Gastroesophageal sphincter (tissue), 4 donors: ENCODE results near the gene SLC29A3. TPM values are rescaled to one million over a fixed set of nuclear protein-coding genes. Genes with fewer than 3 reads are reported as not detected.
A peak's percentile ranks its signal among the peaks of the same experiment; 100 is the strongest.
"Not testable (repeated sequence)": the region's sequence is repeated elsewhere in the genome, so short reads cannot be mapped to it uniquely, and the experiment has no call there.

Experiments used
- ATAC-seq: fragments of 150-250 bp; one replicate; pipeline ENCODE4 v1.9.1; 2016; ENCODE audit warnings: mild to moderate bottlenecking, moderate library complexity
- H3K27ac ChIP-seq, 4 donors: fragments of 200-600 bp; sonication (generic) in 3 of 4; 1 replicate in 3 of 4; 2 replicates in 1 of 4; pipeline ENCODE4 v1.5.1; 2016 to 2019
- H3K27me3 ChIP-seq: fragments of 200-600 bp; sonication (generic); one replicate; pipeline ENCODE4 v1.5.1; 2019
- H3K36me3 ChIP-seq, 2 donors: fragments of 200-600 bp; sonication (generic); one replicate each; pipeline ENCODE4 v1.5.1; 2019; ENCODE audit warnings: control low read depth in 1 of 2
- H3K4me1 ChIP-seq, 3 donors: fragments of 200-600 bp; sonication (generic); 1 replicate in 2 of 3; 2 replicates in 1 of 3; pipeline ENCODE4 v1.5.1; 2016 to 2019; ENCODE audit warnings: control low read depth in 2 of 3
- H3K4me3 ChIP-seq, 2 donors: fragments of 200-600 bp; sonication (generic); one replicate each; pipeline ENCODE4 v1.5.1; 2019; ENCODE audit warnings: mild to moderate bottlenecking in 1 of 2, moderate library complexity in 1 of 2
- H3K9me3 ChIP-seq, 3 donors: fragments of 200-600 bp; sonication (generic); one replicate each; pipeline ENCODE4 v1.5.1; 2017 to 2019; ENCODE audit warnings: control low read depth in 2 of 3
- EP300 ChIP-seq: sonication (generic); formaldehyde crosslinking; IDR thresholded peaks from one replicate; pipeline ENCODE4 v1.6.1; 2017; ENCODE audit warnings: antibody characterized with exemption, mild to moderate bottlenecking
- POLR2A ChIP-seq, 2 donors: fragments of 450-650 bp; IDR thresholded peaks; one replicate each; pipeline ENCODE4 v1.6.1; 2017; ENCODE audit warnings: antibody characterized with exemption in 2 of 2, mild to moderate bottlenecking in 2 of 2, moderate library complexity in 1 of 2
- POLR2AphosphoS5 ChIP-seq: sonication (generic); formaldehyde crosslinking; IDR thresholded peaks from one replicate; pipeline ENCODE4 v1.6.1; 2017; ENCODE audit warnings: antibody characterized with exemption
- WGBS, 2 donors: methylation state at CpG; one replicate each; pipeline ENCODE4 v1.1.5; 2018; ENCODE audit warnings: low coverage in 1 of 2; 5-methylcytosine and 5-hydroxymethylcytosine counted together
- total RNA-seq, 4 donors: library from RNA; depleted of rRNA; stranded (reverse); fragments of >200 nt; gene quantifications; one replicate each; pipeline ENCODE4 v1.1.0, GENCODE V29; 2016
- TF ChIP-seq, protein P1 (sequence below), 4 experiments: fragments of 200-600 bp in 2 of 4; fragments of 450-650 bp in 2 of 4; sonication (generic) in 1 of 4; IDR thresholded peaks; one replicate each; pipeline ENCODE4 v1.5.1; 2017 to 2019; ENCODE audit warnings: antibody characterized with exemption in 4 of 4, mild to moderate bottlenecking in 2 of 4, moderate library complexity in 2 of 4

The SLC29A3 gene
- total RNA-seq, 4 donors from 2014 or later, result 3.3 to 9.8 (median 4.9) TPM

- Histone ChIP-seq H3K36me3 (peaks cover 0 to 94% of the 10 kb centered on the region in 2 donors), H3K27ac (no peak overlapping the region), H3K4me3 (no peak overlapping the region), H3K4me1 (peaks cover 0 to 3% (median 0%) of the 10 kb centered on the region in 3 donors), H3K27me3 (no peaks in the 10 kb centered on the region), H3K9me3 (no peaks in the 10 kb centered on the region)
- no peak for ATAC-seq
- TF ChIP-seq POLR2A (IDR thresholded peaks at IDR 0.05) (no peak), EP300 (no peak), POLR2AphosphoS5 (no peak)
- TF ChIP-seq, protein P1, sequence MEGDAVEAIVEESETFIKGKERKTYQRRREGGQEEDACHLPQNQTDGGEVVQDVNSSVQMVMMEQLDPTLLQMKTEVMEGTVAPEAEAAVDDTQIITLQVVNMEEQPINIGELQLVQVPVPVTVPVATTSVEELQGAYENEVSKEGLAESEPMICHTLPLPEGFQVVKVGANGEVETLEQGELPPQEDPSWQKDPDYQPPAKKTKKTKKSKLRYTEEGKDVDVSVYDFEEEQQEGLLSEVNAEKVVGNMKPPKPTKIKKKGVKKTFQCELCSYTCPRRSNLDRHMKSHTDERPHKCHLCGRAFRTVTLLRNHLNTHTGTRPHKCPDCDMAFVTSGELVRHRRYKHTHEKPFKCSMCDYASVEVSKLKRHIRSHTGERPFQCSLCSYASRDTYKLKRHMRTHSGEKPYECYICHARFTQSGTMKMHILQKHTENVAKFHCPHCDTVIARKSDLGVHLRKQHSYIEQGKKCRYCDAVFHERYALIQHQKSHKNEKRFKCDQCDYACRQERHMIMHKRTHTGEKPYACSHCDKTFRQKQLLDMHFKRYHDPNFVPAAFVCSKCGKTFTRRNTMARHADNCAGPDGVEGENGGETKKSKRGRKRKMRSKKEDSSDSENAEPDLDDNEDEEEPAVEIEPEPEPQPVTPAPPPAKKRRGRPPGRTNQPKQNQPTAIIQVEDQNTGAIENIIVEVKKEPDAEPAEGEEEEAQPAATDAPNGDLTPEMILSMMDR (IDR thresholded peaks at IDR 0.05), result no peak
- 91 to 100% methylated on average over 3 to 7 of the region's 12 CpGs for WGBS, 2 donors
These were observed 36.8 kb downstream of the SLC29A3 start for GRCh38 chr10:71355886-71356285.

GRCh38 chr10:71357792-71358265, 38.8 kb downstream of the SLC29A3 start:
- no peaks in the 10 kb centered on the region for H3K27me3 ChIP-seq
- H3K9me3 ChIP-seq, result no peaks in the 10 kb centered on the region
- WGBS, 2 donors, result 49 to 56% methylated on average over 3 to 6 of the region's 7 CpGs
- H3K4me1 ChIP-seq, result peaks cover 0 to 3% (median 0%) of the 10 kb centered on the region in 3 donors
- peak; percentile 66 for ATAC-seq
- H3K27ac ChIP-seq, result no peak overlapping the region
- H3K4me3 ChIP-seq, result no peak overlapping the region
- TF ChIP-seq EP300 (no peak), POLR2AphosphoS5 (no peak), POLR2A (IDR thresholded peaks at IDR 0.05) (no peak)
- TF ChIP-seq, protein P1 (IDR thresholded peaks at IDR 0.05), result no peak
- peaks cover 0 to 93% of the 10 kb centered on the region in 2 donors for H3K36me3 ChIP-seq

DNA sequence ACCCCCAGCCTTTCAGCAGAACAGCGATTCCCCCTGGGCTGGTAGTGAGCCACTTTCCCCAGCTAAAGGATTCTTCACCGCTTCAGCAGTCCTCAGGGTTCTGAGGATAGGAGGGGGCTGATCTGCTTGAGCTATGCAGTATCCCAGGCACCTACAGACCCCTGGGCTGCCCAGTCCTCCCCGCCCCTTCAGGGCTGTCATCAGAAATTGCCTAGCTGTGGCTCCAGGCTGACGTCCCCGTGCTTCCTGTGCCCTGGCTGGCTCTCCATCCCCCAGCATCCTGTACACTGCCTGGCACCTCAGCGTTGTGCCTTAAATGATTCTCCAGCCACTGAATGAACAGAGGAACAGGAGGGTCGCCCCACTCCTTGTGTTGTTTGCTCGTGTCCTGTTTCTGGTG, 39.2 kb downstream of the SLC29A3 start:
- TF ChIP-seq POLR2A (IDR thresholded peaks at IDR 0.05) (no peak), EP300 (no peak), POLR2AphosphoS5 (no peak)
- TF ChIP-seq, protein P1 (IDR thresholded peaks at IDR 0.05), result no peak
- peaks cover 0 to 93% of the 10 kb centered on the region in 2 donors for H3K36me3 ChIP-seq
- WGBS, 2 donors, result 79% methylated on average over 5 of the region's 8 CpGs; no CpG with 5 or more reads in 1 of the 2 donors
- H3K27me3 ChIP-seq, result no peaks in the 10 kb centered on the region
- H3K4me3 ChIP-seq, result no peak overlapping the region
- no peak for ATAC-seq
- no peaks in the 10 kb centered on the region for H3K9me3 ChIP-seq
- H3K4me1 ChIP-seq, result peaks cover 0 to 3% (median 0%) of the 10 kb centered on the region in 3 donors
- H3K27ac ChIP-seq, result no peak overlapping the region

DNA sequence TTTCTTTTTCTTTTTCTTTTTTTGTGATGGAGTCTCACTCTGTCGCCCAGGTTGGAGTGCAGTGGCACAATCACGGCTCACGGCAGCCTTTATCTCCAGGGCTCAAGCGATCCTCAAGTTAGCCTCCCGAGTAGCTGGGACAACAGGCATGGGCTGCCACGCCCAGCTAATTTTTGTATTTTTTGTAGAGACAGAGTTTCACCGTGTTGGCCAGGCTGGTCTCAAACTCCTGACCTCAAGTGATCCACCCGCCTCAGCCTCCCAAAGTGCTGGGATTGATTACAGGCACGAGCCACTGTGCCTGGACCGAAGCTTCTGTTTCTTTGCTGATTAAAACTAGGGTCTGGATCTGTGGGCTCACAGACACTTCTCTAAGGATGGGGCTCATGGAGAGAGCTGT, 39.8 kb downstream of the SLC29A3 start:
- H3K4me3 ChIP-seq, ATAC-seq, H3K9me3 ChIP-seq, H3K4me1 ChIP-seq, H3K27me3 ChIP-seq: not testable (repeated sequence)
- no CpG with 5 or more reads among the region's 10 CpGs for WGBS, 2 donors
- H3K27ac ChIP-seq, result peak overlapping the region in 1 of 4 donors; percentile 56
- H3K36me3 ChIP-seq, result peaks cover 0 to 86% of the 10 kb centered on the region in 2 donors

GRCh38 chr10:71359364-71360046, 40.4 kb downstream of the SLC29A3 start:
- 57% methylated on average over 9 of the region's 9 CpGs; no CpG with 5 or more reads in 1 of the 2 donors for WGBS, 2 donors
- Histone ChIP-seq H3K4me1 (peaks cover 0 to 3% (median 0%) of the 10 kb centered on the region in 3 donors), H3K36me3 (peaks cover 0 to 84% of the 10 kb centered on the region in 2 donors), H3K27ac (peak overlapping the region in 2 of 4 donors; percentile 56 to 57), H3K9me3 (no peaks in the 10 kb centered on the region), H3K27me3 (no peaks in the 10 kb centered on the region), H3K4me3 (no peak overlapping the region)
- ATAC-seq, result peak; percentile 63
- TF ChIP-seq POLR2A (IDR thresholded peaks at IDR 0.05), result no peak
- TF ChIP-seq EP300, result no peak
- no peak for TF ChIP-seq POLR2AphosphoS5
- TF ChIP-seq, protein P1 (IDR thresholded peaks at IDR 0.05), result no peak
